Neural cell (in vitro differentiated cells): ENCODE measurements around the gene PLD2. TPM values are rescaled to one million over a fixed set of nuclear protein-coding genes. Genes with fewer than 3 reads are reported as not detected.

Experiments
- H2AFZ ChIP-seq: fragments of 200-600, 300-800 bp; sonication (generic), shearing (Covaris generic); 2 replicates; pipeline ENCODE4 v1.6.0; 2014; ENCODE audit warnings: low read depth, mild to moderate bottlenecking, antibody characterized with exemption, low read length, moderate library complexity
- H3F3A ChIP-seq: fragments of 200-600 bp; shearing (Covaris generic); 2 replicates; pipeline ENCODE4 v1.6.1; 2016; ENCODE audit warnings: mild to moderate bottlenecking, moderate library complexity, mixed read lengths, antibody characterized with exemption, low read length; ENCODE audit not compliant: insufficient read depth, poor library complexity, severe bottlenecking
- H3K27ac ChIP-seq: fragments of 200-600, 300-800 bp; sonication (generic), shearing (Covaris generic); 2 replicates; pipeline ENCODE4 v1.5.1; 2014; ENCODE audit warnings: mild to moderate bottlenecking, low read length, moderate library complexity
- H3K27me3 ChIP-seq: fragments of 300-800, 200-600 bp; sonication (generic), shearing (Covaris generic); 2 replicates; pipeline ENCODE4 v1.6.0; 2014; ENCODE audit warnings: mild to moderate bottlenecking, low read depth, low read length, moderate library complexity; ENCODE audit not compliant: insufficient read depth
- H3K36me3 ChIP-seq: fragments of 300-800, 200-600 bp; sonication (generic), shearing (Covaris generic); 2 replicates; pipeline ENCODE4 v1.5.1; 2014; ENCODE audit warnings: mild to moderate bottlenecking, antibody characterized with exemption, low read length, moderate library complexity; ENCODE audit not compliant: insufficient read depth
- H3K4me2 ChIP-seq: fragments of 300-800, 200-600 bp; sonication (generic), shearing (Covaris generic); 2 replicates; pipeline ENCODE4 v1.6.0; 2014; ENCODE audit warnings: mild to moderate bottlenecking, low read length
- H3K4me3 ChIP-seq: fragments of 300-800, 200-600 bp; sonication (generic), shearing (Covaris generic); 2 replicates; pipeline ENCODE4 v1.5.1; 2014; ENCODE audit warnings: mild to moderate bottlenecking, low read length, moderate library complexity
- H3K79me2 ChIP-seq: fragments of 200-600 bp; shearing (Covaris generic); replicated peaks from 2 replicates; pipeline ENCODE4 v1.6.0; 2014; ENCODE audit warnings: mild to moderate bottlenecking, low read length, moderate library complexity; ENCODE audit not compliant: insufficient read depth
- H3K9ac ChIP-seq: fragments of 300-800, 200-600 bp; sonication (generic), shearing (Covaris generic); 2 replicates; pipeline ENCODE4 v1.6.1; 2016; ENCODE audit warnings: mild to moderate bottlenecking, low read length, mixed read lengths
- H3K9me2 ChIP-seq: fragments of 200-600 bp; shearing (Covaris generic); 2 replicates; pipeline ENCODE4 v1.6.1; 2016; ENCODE audit warnings: mild to moderate bottlenecking, low read length, mixed read lengths; ENCODE audit not compliant: insufficient read depth
- H3K9me3 ChIP-seq: fragments of 200-600, 300-800 bp; sonication (generic), shearing (Covaris generic); 2 replicates; pipeline ENCODE4 v1.6.1; 2016; ENCODE audit warnings: mild to moderate bottlenecking, mixed run types, low read length, moderate library complexity, mixed read lengths
- H4K20me1 ChIP-seq: fragments of 200-600 bp; shearing (Covaris generic); 2 replicates; pipeline ENCODE4 v1.6.1; 2016; ENCODE audit warnings: mild to moderate bottlenecking, mixed run types; ENCODE audit not compliant: insufficient read depth
- CTCF ChIP-seq: fragments of 450-650 bp; IDR thresholded peaks from 2 replicates; pipeline ENCODE4 v1.5.1; 2014; ENCODE audit warnings: antibody characterized with exemption, mild to moderate bottlenecking, moderate library complexity; ENCODE audit not compliant: poor library complexity, severe bottlenecking
- EP300 ChIP-seq: fragments of 450-650 bp; conservative IDR thresholded peaks from 2 replicates; pipeline ENCODE4 v1.6.1; 2014; ENCODE audit warnings: antibody characterized with exemption, mild to moderate bottlenecking, moderate library complexity; ENCODE audit not compliant: poor library complexity, severe bottlenecking
- EZH2 ChIP-seq: fragments of 200-600, 300-800 bp; shearing (Covaris generic), sonication (generic); IDR thresholded peaks from 2 replicates; pipeline ENCODE4 v1.6.1; 2014; ENCODE audit warnings: antibody characterized with exemption, low read length, borderline replicate concordance, mild to moderate bottlenecking; ENCODE audit not compliant: insufficient read depth, poor library complexity, severe bottlenecking
- MXI1 ChIP-seq: fragments of 450-650 bp; conservative IDR thresholded peaks from 2 replicates; pipeline ENCODE4 v1.6.1; 2014; ENCODE audit warnings: antibody characterized with exemption, mild to moderate bottlenecking; ENCODE audit not compliant: poor library complexity, severe bottlenecking
- POLR2AphosphoS5 ChIP-seq: IDR thresholded peaks from 2 replicates; pipeline ENCODE4 v1.6.1; 2012
- RAD21 ChIP-seq: fragments of 450-650 bp; conservative IDR thresholded peaks from 2 replicates; pipeline ENCODE4 v1.6.1; 2014; ENCODE audit warnings: antibody characterized with exemption, mild to moderate bottlenecking, moderate library complexity
- REST ChIP-seq: IDR thresholded peaks from 2 replicates; pipeline ENCODE4 v1.6.1; 2012; ENCODE audit warnings: borderline replicate concordance
- SMC3 ChIP-seq: fragments of 450-650 bp; conservative IDR thresholded peaks from 2 replicates; pipeline ENCODE4 v1.6.1; 2014; ENCODE audit warnings: antibody characterized with exemption, mild to moderate bottlenecking, moderate library complexity; ENCODE audit not compliant: poor library complexity
- TAF1 ChIP-seq: IDR thresholded peaks from 2 replicates; pipeline ENCODE4 v1.6.1; 2012; ENCODE audit warnings: low read depth
- polyA plus RNA-seq: library from polyadenylated mRNA; depleted of rRNA; stranded (reverse); fragments of >200 nt; gene quantifications from 2 replicates; pipeline ENCODE4 v1.2.3, GENCODE V29; 2014

The PLD2 gene
- polyA plus RNA-seq, 1 donor from 2014 or later: 2.0 TPM

- Histone ChIP-seq H3K9me3 (no peaks in the 10 kb centered on the region), H3K9ac (peak overlapping the region; percentile 46), H3K27me3 (peaks cover 11% of the 10 kb centered on the region), H3K79me2 (no peaks in the 10 kb centered on the region), H3K4me3 (peak overlapping the region; percentile 59), H3K4me2 (no peak overlapping the region), H3K9me2 (no peaks in the 10 kb centered on the region), H3K27ac (no peak overlapping the region), H3F3A (no peaks in the 10 kb centered on the region), H2AFZ (no peak overlapping the region), H4K20me1 (no peaks in the 10 kb centered on the region), H3K36me3 (no peaks in the 10 kb centered on the region)
- TF ChIP-seq SMC3 (no peak), RAD21 (no peak), CTCF (no peak), POLR2AphosphoS5 (no peak), MXI1 (no peak), TAF1 (no peak), EZH2 (no peak), REST (no peak), EP300 (no peak)
Measured at GRCh38 chr17:4806456-4806776, 536 bp upstream of the PLD2 start.

- H3F3A ChIP-seq: no peaks in the 10 kb centered on the region
- peak overlapping the region; percentile 62 for H3K4me3 ChIP-seq
- no peak overlapping the region for H2AFZ ChIP-seq
- no peaks in the 10 kb centered on the region for H3K79me2 ChIP-seq
- H3K27ac ChIP-seq: no peak overlapping the region
- H4K20me1 ChIP-seq: no peaks in the 10 kb centered on the region
- peaks cover 11% of the 10 kb centered on the region for H3K27me3 ChIP-seq
- H3K9me2 ChIP-seq: no peaks in the 10 kb centered on the region
- H3K36me3 ChIP-seq: no peaks in the 10 kb centered on the region
- H3K9me3 ChIP-seq: no peaks in the 10 kb centered on the region
- no peak overlapping the region for H3K4me2 ChIP-seq
- H3K9ac ChIP-seq: no peak overlapping the region
- no peak for TF ChIP-seq CTCF
- no peak for TF ChIP-seq EP300
- TF ChIP-seq REST: no peak
- no peak for TF ChIP-seq SMC3
- TF ChIP-seq MXI1: no peak
- TF ChIP-seq TAF1: no peak
- TF ChIP-seq POLR2AphosphoS5: no peak
- TF ChIP-seq RAD21: no peak
- TF ChIP-seq EZH2: no peak
Measured at GRCh38 chr17:4807605-4808377, 839 bp downstream of the PLD2 start.
